ENCODE data around the gene CDC42EP4.

The CDC42EP4 gene

DNA sequence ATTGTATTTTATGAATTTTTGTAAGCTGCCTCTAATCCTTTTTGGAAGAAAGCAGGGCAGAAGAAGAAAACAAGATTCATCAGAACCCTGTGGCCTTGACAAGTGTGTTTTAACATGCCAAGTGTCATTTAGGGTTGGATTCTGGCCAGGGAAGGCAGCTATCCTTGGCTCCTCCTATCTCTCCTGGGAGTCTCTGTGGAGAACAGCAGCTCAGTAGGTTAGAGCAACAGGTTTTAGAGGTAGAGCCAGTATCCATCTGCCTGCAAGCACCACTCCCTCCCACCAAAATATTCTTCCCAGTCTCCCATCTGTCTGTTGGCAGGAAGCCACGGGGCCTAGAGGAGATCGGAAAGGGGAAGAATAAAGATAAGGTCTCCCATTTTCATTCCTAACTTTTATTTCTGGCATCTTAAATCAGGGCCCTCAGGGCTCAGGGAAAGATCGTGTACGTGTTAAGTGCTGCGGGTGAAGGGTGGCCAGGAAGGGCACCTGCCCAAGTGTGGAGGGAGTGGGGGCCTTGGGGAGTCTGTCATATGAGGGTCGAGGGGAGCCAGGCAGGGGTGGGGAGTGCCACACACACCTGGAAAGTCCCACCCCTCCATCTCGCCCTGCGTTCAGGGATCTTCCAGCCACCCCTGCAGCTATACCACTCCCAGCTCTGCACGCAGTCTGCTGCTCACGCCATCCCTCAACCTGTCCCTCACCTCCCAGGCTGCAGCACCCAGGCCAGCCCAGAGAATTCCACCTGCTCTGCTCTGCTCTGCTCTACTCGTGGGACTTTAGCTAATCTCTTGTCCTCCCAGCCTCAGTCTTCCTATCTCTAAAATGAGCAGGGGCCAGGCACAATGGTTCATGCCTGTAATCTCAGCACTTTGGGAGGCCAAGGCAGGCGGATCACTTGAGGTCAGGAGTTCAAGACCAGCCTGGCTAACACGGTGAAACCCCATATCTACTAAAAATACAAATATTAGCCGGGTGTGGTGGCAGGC, 33.0 kb downstream of the CDC42EP4 start:
- ATAC-seq, result peak; percentile 76
- TF ChIP-seq ISL1 (CRISPR knock-in tag; IDR thresholded peaks at IDR 0.05) (peak; percentile 59), TCF4 (CRISPR knock-in tag; IDR thresholded peaks at IDR 0.05; ENCODE audit: borderline replicate concordance) (0 out of 2 replicates have a peak, but pooled peaks have one; percentile 33), POU6F1 (CRISPR knock-in tag; IDR thresholded peaks at IDR 0.05; ENCODE audit: borderline replicate concordance, low read depth) (no peak), BACH2 (CRISPR knock-in tag; IDR thresholded peaks at IDR 0.05; ENCODE audit: borderline replicate concordance) (no peak), TOX (CRISPR knock-in tag; IDR thresholded peaks at IDR 0.05; ENCODE audit: borderline replicate concordance) (no peak)

DNA sequence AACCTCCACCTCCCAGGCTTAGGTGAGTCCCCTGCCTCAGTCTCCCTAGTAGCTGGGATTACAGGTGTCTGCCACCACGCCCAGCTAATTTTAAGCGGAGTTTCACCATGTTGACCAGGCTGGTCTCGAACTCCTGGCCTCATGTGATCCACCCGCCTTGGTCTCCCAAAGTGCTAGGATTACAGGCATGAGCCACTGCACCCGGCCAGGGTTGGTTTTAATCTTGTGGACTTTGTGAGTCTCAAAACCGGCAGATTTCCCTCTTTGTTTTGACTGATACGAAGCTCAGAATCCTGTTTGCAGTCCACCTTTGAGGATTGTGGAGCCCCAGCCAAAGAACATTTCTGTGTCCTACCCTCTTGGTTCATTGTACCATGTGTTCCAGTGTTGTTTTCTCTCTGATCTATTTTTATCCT, 33.7 kb downstream of the CDC42EP4 start:
- peak; percentile 51 for ATAC-seq
- TF ChIP-seq POU6F1 (CRISPR knock-in tag; IDR thresholded peaks at IDR 0.05; ENCODE audit: borderline replicate concordance, low read depth), result no peak
- TF ChIP-seq, protein P1, sequence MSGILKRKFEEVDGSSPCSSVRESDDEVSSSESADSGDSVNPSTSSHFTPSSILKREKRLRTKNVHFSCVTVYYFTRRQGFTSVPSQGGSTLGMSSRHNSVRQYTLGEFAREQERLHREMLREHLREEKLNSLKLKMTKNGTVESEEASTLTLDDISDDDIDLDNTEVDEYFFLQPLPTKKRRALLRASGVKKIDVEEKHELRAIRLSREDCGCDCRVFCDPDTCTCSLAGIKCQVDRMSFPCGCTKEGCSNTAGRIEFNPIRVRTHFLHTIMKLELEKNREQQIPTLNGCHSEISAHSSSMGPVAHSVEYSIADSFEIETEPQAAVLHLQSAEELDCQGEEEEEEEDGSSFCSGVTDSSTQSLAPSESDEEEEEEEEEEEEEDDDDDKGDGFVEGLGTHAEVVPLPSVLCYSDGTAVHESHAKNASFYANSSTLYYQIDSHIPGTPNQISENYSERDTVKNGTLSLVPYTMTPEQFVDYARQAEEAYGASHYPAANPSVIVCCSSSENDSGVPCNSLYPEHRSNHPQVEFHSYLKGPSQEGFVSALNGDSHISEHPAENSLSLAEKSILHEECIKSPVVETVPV (CRISPR knock-in tag; IDR thresholded peaks at IDR 0.05), result no peak
- TF ChIP-seq, protein P2, sequence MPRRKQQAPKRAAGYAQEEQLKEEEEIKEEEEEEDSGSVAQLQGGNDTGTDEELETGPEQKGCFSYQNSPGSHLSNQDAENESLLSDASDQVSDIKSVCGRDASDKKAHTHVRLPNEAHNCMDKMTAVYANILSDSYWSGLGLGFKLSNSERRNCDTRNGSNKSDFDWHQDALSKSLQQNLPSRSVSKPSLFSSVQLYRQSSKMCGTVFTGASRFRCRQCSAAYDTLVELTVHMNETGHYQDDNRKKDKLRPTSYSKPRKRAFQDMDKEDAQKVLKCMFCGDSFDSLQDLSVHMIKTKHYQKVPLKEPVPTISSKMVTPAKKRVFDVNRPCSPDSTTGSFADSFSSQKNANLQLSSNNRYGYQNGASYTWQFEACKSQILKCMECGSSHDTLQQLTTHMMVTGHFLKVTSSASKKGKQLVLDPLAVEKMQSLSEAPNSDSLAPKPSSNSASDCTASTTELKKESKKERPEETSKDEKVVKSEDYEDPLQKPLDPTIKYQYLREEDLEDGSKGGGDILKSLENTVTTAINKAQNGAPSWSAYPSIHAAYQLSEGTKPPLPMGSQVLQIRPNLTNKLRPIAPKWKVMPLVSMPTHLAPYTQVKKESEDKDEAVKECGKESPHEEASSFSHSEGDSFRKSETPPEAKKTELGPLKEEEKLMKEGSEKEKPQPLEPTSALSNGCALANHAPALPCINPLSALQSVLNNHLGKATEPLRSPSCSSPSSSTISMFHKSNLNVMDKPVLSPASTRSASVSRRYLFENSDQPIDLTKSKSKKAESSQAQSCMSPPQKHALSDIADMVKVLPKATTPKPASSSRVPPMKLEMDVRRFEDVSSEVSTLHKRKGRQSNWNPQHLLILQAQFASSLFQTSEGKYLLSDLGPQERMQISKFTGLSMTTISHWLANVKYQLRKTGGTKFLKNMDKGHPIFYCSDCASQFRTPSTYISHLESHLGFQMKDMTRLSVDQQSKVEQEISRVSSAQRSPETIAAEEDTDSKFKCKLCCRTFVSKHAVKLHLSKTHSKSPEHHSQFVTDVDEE (CRISPR knock-in tag; IDR thresholded peaks at IDR 0.05), result no peak
- TF ChIP-seq TOX (CRISPR knock-in tag; IDR thresholded peaks at IDR 0.05; ENCODE audit: borderline replicate concordance), result no peak
- no peak for TF ChIP-seq CSDC2 (CRISPR knock-in tag; IDR thresholded peaks at IDR 0.05)
- no peak for TF ChIP-seq TCF4 (CRISPR knock-in tag; IDR thresholded peaks at IDR 0.05; ENCODE audit: borderline replicate concordance)
- no peak for TF ChIP-seq PPARA (CRISPR knock-in tag; IDR thresholded peaks at IDR 0.05; ENCODE audit: borderline replicate concordance)
- TF ChIP-seq ZNF8 (CRISPR knock-in tag; IDR thresholded peaks at IDR 0.05), result no peak
- TF ChIP-seq BACH2 (CRISPR knock-in tag; IDR thresholded peaks at IDR 0.05; ENCODE audit: borderline replicate concordance), result no peak
- TF ChIP-seq SNAI2 (CRISPR knock-in tag; IDR thresholded peaks at IDR 0.05), result no peak
- no peak for TF ChIP-seq ESRRG (CRISPR knock-in tag; IDR thresholded peaks at IDR 0.05)
- TF ChIP-seq ARNTL (CRISPR knock-in tag; IDR thresholded peaks at IDR 0.05; ENCODE audit: borderline replicate concordance, low read depth), result no peak
- no peak for TF ChIP-seq OSR1 (CRISPR knock-in tag; IDR thresholded peaks at IDR 0.05)
- no peak for TF ChIP-seq ZNF565 (CRISPR knock-in tag; conservative IDR thresholded peaks at IDR 0.05; ENCODE audit: low read depth)
- no peak for TF ChIP-seq GLIS3 (CRISPR knock-in tag; IDR thresholded peaks at IDR 0.05)
- no peak for TF ChIP-seq RARB (CRISPR knock-in tag; IDR thresholded peaks at IDR 0.05)
- TF ChIP-seq, protein P3, sequence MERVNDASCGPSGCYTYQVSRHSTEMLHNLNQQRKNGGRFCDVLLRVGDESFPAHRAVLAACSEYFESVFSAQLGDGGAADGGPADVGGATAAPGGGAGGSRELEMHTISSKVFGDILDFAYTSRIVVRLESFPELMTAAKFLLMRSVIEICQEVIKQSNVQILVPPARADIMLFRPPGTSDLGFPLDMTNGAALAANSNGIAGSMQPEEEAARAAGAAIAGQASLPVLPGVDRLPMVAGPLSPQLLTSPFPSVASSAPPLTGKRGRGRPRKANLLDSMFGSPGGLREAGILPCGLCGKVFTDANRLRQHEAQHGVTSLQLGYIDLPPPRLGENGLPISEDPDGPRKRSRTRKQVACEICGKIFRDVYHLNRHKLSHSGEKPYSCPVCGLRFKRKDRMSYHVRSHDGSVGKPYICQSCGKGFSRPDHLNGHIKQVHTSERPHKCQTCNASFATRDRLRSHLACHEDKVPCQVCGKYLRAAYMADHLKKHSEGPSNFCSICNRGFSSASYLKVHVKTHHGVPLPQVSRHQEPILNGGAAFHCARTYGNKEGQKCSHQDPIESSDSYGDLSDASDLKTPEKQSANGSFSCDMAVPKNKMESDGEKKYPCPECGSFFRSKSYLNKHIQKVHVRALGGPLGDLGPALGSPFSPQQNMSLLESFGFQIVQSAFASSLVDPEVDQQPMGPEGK (CRISPR knock-in tag; IDR thresholded peaks at IDR 0.05; ENCODE audit: borderline replicate concordance), result no peak

DNA sequence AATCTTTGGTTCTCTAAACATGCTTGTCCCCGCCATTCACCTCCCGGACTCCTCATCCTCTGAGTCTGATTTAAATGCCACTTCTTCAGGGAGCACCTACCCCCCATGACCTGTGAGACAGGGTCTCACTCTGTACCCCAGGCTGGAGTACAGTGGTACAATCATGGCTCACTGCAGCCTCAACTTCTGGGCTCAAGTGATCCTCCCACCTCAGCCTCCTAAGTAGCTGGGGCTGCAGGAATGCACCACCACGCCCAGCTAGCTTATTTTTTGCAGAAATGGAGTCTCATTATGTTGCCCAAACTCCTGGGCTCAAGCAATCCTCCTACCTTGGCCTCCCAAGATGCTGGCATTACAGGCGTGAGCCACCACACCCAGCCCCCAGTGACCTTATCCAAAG, 37.3 kb downstream of the CDC42EP4 start:
- TF ChIP-seq, protein P3 (CRISPR knock-in tag; IDR thresholded peaks at IDR 0.05; ENCODE audit: borderline replicate concordance), result no peak
- TF ChIP-seq, protein P4, sequence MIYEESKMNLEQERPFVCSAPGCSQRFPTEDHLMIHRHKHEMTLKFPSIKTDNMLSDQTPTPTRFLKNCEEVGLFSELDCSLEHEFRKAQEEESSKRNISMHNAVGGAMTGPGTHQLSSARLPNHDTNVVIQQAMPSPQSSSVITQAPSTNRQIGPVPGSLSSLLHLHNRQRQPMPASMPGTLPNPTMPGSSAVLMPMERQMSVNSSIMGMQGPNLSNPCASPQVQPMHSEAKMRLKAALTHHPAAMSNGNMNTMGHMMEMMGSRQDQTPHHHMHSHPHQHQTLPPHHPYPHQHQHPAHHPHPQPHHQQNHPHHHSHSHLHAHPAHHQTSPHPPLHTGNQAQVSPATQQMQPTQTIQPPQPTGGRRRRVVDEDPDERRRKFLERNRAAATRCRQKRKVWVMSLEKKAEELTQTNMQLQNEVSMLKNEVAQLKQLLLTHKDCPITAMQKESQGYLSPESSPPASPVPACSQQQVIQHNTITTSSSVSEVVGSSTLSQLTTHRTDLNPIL (CRISPR knock-in tag; IDR thresholded peaks at IDR 0.05; ENCODE audit: low read depth), result no peak
- TF ChIP-seq, protein P1 (CRISPR knock-in tag; IDR thresholded peaks at IDR 0.05), result no peak
- ATAC-seq, result no peak

Measured in SK-N-SH treated with all-trans-retinoic acid at 6 μM for 48 hours (cell line).